Measurements from ENCODE around the gene UNKL. TPM values are rescaled to one million over a fixed set of nuclear protein-coding genes. Genes with fewer than 3 reads are reported as not detected.

UNKL gene
- total RNA-seq, 2 donors from 2014 or later, result 46.4 to 48.3 TPM

DNA sequence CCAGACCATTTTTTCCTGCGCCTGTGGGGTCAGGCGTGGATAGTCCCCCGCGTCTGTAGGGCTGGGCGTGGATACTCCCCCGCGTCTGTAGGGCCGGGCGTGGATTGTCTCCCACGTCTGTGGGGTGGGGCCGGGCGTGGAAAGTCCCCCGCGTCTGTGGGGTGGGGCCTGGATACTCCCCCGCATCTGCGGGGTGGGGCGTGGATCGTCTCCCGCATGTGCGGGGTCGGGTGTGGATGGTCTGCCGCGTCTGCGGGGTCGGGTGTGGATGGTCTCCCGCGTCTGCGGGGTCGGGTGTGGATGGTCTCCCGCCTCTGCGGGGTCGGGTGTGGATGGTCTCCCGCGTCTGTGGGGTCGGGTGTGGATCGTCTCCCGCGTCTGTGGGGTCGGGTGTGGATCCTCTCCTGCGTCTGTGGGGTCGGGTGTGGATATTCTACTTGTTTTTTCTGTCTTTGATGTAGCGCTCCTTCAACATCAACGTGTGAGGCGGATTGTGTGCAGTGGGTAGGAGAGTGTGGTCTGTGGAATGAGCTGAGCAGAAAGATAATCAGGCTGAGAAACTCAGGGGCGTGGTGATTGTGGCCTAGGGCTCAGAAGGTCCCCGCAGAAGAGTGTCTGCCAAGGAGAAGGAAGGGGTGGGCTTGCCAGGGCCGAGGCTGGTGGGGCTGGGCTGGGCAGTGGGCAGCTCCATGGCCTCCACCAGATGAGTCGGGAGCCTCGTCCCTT lies 59.5 kb downstream of the UNKL start:
- 92 to 97% methylated on average over 30 to 49 of the region's 49 CpGs for WGBS, 2 experiments (ENCODE audit: insufficient coverage in 1 of 2, insufficient read length in 1 of 2)
- no peak for DNase-seq
- H3K4me3 Mint-ChIP-seq, result no peak overlapping the region

DNA sequence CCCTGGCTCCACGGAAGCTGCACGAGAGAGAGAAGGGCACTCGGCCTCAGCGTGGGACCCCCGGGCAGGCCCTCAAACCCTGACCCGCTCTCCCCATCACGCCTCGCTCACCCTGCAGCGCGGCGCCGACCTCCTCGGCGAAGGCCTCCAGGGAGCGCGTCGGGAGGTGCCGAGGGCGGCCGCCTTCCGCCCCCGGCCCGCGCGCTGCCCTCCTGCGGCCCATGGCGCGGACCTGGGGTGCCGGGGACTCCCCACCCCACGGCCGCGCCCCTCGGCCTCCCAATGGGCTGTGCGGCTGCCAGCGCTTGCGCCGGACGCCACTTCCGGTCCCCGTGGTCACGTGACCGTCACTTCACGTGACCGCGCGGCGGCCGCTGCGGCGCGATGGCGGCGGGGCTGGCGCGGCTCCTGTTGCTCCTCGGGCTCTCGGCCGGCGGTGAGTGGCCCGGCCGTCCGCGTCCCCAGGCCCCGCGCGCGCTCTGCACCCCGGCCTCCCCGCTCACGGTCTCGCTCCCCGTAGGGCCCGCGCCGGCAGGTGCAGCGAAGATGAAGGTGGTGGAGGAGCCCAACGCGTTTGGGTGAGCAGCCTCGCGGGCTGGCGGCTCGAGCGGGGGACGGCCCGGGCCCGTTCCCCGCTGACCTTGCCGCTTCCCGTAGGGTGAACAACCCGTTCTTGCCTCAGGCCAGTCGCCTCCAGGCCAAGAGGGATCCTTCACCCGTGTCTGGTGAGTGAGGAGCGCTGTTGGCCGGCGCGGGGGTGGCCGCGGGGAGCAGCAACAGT lies 62.7 kb downstream of the UNKL start, which contains the start of the genes GNPTG and TSR3:
Gene GNPTG, plus strand, starts transcription at position 350 of the 781 bp plus-strand sequence. Its CDS starts 35 bp downstream, at position 385.
Gene TSR3, minus strand, starts transcription at position 297 of the 781 bp plus-strand sequence. Its CDS starts 74 bp downstream, at position 223.
- Mint-ChIP-seq H3K27me3 (ENCODE audit: insufficient read depth) (no peaks in the 10 kb centered on the region), H3K36me3 (ENCODE audit: low read depth) (peaks cover 10% of the 10 kb centered on the region), H3K27ac (peak within 1 kb of the TSS; percentile 68), H3K4me3 (peak within 1 kb of the TSS; percentile 73), H3K4me1 (peaks cover 9% of the 10 kb centered on the region), H3K9me3 (no peaks in the 10 kb centered on the region)
- Histone ChIP-seq H3K27ac (ENCODE audit: low read depth, low read length) (no peak within 1 kb of the TSS), H3K36me3 (ENCODE audit: control insufficient read depth, insufficient read depth, low read length) (peaks cover 17% of the 10 kb centered on the region), H3K27me3 (ENCODE audit: control insufficient read depth, insufficient read depth, low read length, poor library complexity, severe bottlenecking) (no peaks in the 10 kb centered on the region), H3K4me1 (ENCODE audit: control insufficient read depth, insufficient read depth, low read length) (no peaks in the 10 kb centered on the region), H3K9me3 (ENCODE audit: control insufficient read depth, low read length) (no peaks in the 10 kb centered on the region), H3K9ac (ENCODE audit: extremely low read depth, low read length, poor library complexity, severe bottlenecking) (peak within 1 kb of the TSS; percentile 68), H3K4me3 (ENCODE audit: low read length) (peak within 1 kb of the TSS; percentile 98)
- peak; percentile 90 for DNase-seq
- TF ChIP-seq, protein P1, sequence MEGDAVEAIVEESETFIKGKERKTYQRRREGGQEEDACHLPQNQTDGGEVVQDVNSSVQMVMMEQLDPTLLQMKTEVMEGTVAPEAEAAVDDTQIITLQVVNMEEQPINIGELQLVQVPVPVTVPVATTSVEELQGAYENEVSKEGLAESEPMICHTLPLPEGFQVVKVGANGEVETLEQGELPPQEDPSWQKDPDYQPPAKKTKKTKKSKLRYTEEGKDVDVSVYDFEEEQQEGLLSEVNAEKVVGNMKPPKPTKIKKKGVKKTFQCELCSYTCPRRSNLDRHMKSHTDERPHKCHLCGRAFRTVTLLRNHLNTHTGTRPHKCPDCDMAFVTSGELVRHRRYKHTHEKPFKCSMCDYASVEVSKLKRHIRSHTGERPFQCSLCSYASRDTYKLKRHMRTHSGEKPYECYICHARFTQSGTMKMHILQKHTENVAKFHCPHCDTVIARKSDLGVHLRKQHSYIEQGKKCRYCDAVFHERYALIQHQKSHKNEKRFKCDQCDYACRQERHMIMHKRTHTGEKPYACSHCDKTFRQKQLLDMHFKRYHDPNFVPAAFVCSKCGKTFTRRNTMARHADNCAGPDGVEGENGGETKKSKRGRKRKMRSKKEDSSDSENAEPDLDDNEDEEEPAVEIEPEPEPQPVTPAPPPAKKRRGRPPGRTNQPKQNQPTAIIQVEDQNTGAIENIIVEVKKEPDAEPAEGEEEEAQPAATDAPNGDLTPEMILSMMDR (conservative IDR thresholded peaks at IDR 0.05), result no peak
- 0% methylated on average over 6 to 98 of the region's 98 CpGs for WGBS, 2 experiments (ENCODE audit: insufficient coverage in 1 of 2, insufficient read length in 1 of 2)

More for the DNA sequence above, 59.5 kb downstream of the UNKL start:
- H3K27ac Mint-ChIP-seq, result peak overlapping the region; percentile 11
- H3K27me3 Mint-ChIP-seq (ENCODE audit: insufficient read depth), result no peaks in the 10 kb centered on the region
- H3K4me3 ChIP-seq (ENCODE audit: low read length), result no peak overlapping the region
- no peak overlapping the region for H3K9ac ChIP-seq (ENCODE audit: extremely low read depth, low read length, poor library complexity, severe bottlenecking)
- no peaks in the 10 kb centered on the region for H3K27me3 ChIP-seq (ENCODE audit: control insufficient read depth, insufficient read depth, low read length, poor library complexity, severe bottlenecking)
- H3K27ac ChIP-seq (ENCODE audit: low read depth, low read length), result no peak overlapping the region
- no peaks in the 10 kb centered on the region for H3K4me1 ChIP-seq (ENCODE audit: control insufficient read depth, insufficient read depth, low read length)
- peaks cover 10% of the 10 kb centered on the region for H3K36me3 ChIP-seq (ENCODE audit: control insufficient read depth, insufficient read depth, low read length)
- TF ChIP-seq, protein P1 (conservative IDR thresholded peaks at IDR 0.05), result no peak
- no peaks in the 10 kb centered on the region for H3K9me3 Mint-ChIP-seq
- peaks cover 17% of the 10 kb centered on the region for H3K36me3 Mint-ChIP-seq (ENCODE audit: low read depth)
- H3K9me3 ChIP-seq (ENCODE audit: control insufficient read depth, low read length), result no peaks in the 10 kb centered on the region
- H3K4me1 Mint-ChIP-seq, result peaks cover 9% of the 10 kb centered on the region

DNA sequence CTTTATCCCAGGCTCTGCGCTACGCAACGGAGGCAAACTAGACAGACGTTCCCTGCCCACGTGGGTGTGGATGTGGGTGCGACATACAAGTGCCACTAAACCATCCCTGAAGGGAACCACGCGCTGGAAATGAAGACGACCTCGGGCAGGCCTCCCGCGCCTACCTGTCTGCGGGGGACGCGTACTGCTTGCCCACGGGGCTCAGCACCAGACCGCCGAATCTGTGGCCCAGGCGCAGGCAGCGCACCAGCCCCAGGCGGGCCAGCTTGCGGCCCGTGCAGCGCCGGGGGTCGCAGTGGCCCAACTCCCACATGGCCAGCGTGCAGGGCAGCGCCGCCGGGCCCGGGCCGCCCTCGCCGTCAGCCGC lies 63.3 kb downstream of the UNKL start:
- Mint-ChIP-seq H3K27ac (peak overlapping the region; percentile 68), H3K27me3 (ENCODE audit: insufficient read depth) (no peaks in the 10 kb centered on the region)
- peak overlapping the region; percentile 98 for H3K4me3 ChIP-seq (ENCODE audit: low read length)

More for the DNA sequence above, 63.3 kb downstream of the UNKL start:
- H3K4me1 ChIP-seq (ENCODE audit: control insufficient read depth, insufficient read depth, low read length), result no peaks in the 10 kb centered on the region
- Mint-ChIP-seq H3K4me3 (peak overlapping the region; percentile 73), H3K36me3 (ENCODE audit: low read depth) (peaks cover 10% of the 10 kb centered on the region), H3K9me3 (no peaks in the 10 kb centered on the region), H3K4me1 (peaks cover 9% of the 10 kb centered on the region)
- peaks cover 17% of the 10 kb centered on the region for H3K36me3 ChIP-seq (ENCODE audit: control insufficient read depth, insufficient read depth, low read length)
- TF ChIP-seq, protein P1 (conservative IDR thresholded peaks at IDR 0.05), result no peak
- H3K27me3 ChIP-seq (ENCODE audit: control insufficient read depth, insufficient read depth, low read length, poor library complexity, severe bottlenecking), result no peaks in the 10 kb centered on the region
- peak overlapping the region; percentile 68 for H3K9ac ChIP-seq (ENCODE audit: extremely low read depth, low read length, poor library complexity, severe bottlenecking)
- no peaks in the 10 kb centered on the region for H3K9me3 ChIP-seq (ENCODE audit: control insufficient read depth, low read length)
- WGBS, 2 experiments (ENCODE audit: insufficient coverage in 1 of 2, insufficient read length in 1 of 2), result 3% methylated on average over 26 to 35 of the region's 35 CpGs
- no peak for DNase-seq
- no peak overlapping the region for H3K27ac ChIP-seq (ENCODE audit: low read depth, low read length)

All from endodermal cell (in vitro differentiated cells).